Ovary (tissue), 9 donors: Measurements from ENCODE around the gene COQ10A. TPM values are rescaled to one million over a fixed set of nuclear protein-coding genes. Genes with fewer than 3 reads are reported as not detected.
A peak's percentile ranks its signal among the peaks of the same experiment; 100 is the strongest.

Experiments used
- DNase-seq, 5 donors: peaks; one replicate each; pipeline ENCODE4 v3.0.0-alpha.2; 2019 to 2020
- H3K27ac ChIP-seq, 2 donors: fragments of 200-600 bp; one replicate each; pipeline versions ENCODE4 v1.5.1 to v1.8.0; 2019 to 2022
- H3K27me3 ChIP-seq: fragments of 200-600 bp; one replicate; pipeline ENCODE4 v1.8.0; 2022
- H3K36me3 ChIP-seq: fragments of 200-600 bp; sonication (generic); one replicate; pipeline ENCODE4 v1.5.1; 2019
- H3K4me1 ChIP-seq: one replicate; pipeline ENCODE4 v1.8.1; 2013; ENCODE audit warnings: mild to moderate bottlenecking, moderate library complexity; ENCODE audit not compliant: insufficient read depth
- H3K4me3 ChIP-seq: fragments of 200-600 bp; sonication (generic); one replicate; pipeline ENCODE4 v1.5.1; 2017
- H3K9me3 ChIP-seq, 2 donors: fragments of 200-600 bp in 1 of 2; sonication (generic) in 1 of 2; one replicate each; pipeline versions ENCODE4 v1.5.1 to v1.8.1; 2013 to 2019; ENCODE audit warnings: mild to moderate bottlenecking in 1 of 2, moderate library complexity in 1 of 2
- CTCF ChIP-seq, 3 donors: fragments of 450-650 bp in 2 of 3; fragments of 200-600 bp in 1 of 3; IDR thresholded peaks; one replicate each; pipeline versions ENCODE4 v1.5.1 to v1.8.0; 2016 to 2022; ENCODE audit warnings: antibody characterized with exemption in 3 of 3, mild to moderate bottlenecking in 1 of 3
- EP300 ChIP-seq: sonication (generic); formaldehyde crosslinking; IDR thresholded peaks from one replicate; pipeline ENCODE4 v1.6.1; 2017; ENCODE audit warnings: antibody characterized with exemption
- POLR2A ChIP-seq: fragments of 450-650 bp; IDR thresholded peaks from one replicate; pipeline ENCODE4 v1.6.1; 2017; ENCODE audit warnings: antibody characterized with exemption, mild to moderate bottlenecking, moderate library complexity
- WGBS, 3 donors: extraction: QIAGEN DNeasy Blood & Tissue Kit in 1 of 3; methylation state at CpG; one replicate each; pipeline versions ENCODE4 v1.1.5 to v1.1.7; 2013 to 2017; 5-methylcytosine and 5-hydroxymethylcytosine counted together
- intact Hi-C, 4 donors: fragments of 100-400 bp; cut with DNase I; formaldehyde crosslinking; loops; one replicate each; pipeline versions ENCODE4 v1.11.0 to v1.15.1; 2022 to 2023
- polyA plus RNA-seq, 2 donors: library from polyadenylated mRNA; stranded (reverse); fragments of 200-250 nt in 1 of 2; fragments of 350-450 nt in 1 of 2; fragmentation: Illumina TruSeq in 1 of 2; extraction: RNeasy Lipid Tissue Mini Kit (QIAGEN cat#74804) in 1 of 2; gene quantifications; one replicate each; pipeline ENCODE4 v1.2.3, GENCODE V29; 2013 to 2014
- total RNA-seq, 7 donors: library from RNA; depleted of rRNA in 2 of 7; stranded (reverse); fragments of >200 nt in 2 of 7; fragmentation: NEBNext Ultra II Directional in 3 of 7; extraction: Animal tissue kit (Norgen Biotek cat#: 25700) in 3 of 7; gene quantifications; one replicate each; pipeline versions ENCODE4 v1.1.0 to v1.2.4, GENCODE V29; 2016 to 2023
- donor health status: DM: no; HTN: no; CAD: no; lungs with moderate emphysema.
- donor health status: DM: no; HTN: no; CAD: no.
- donor health status: Bipolar disorder and iron deficiency.
- donor health status: DM: yes; HTN: yes; CAD: no.
- donor health status: DM: no; HTN: no; CAD: no.
- donor health status: DM: yes; HTN: yes; CAD: no.

Gene COQ10A
- total and polyA plus RNA-seq, 9 donors: 11.3 to 31.1 (median 14.9) TPM

GRCh38 chr12:56237552-56237951 lies 29.2 kb upstream of the COQ10A start:
- TF ChIP-seq POLR2A (no peak), CTCF (IDR thresholded peaks at IDR 0.05) (no peak), EP300 (no peak)
- Histone ChIP-seq H3K4me1 (no peaks in the 10 kb centered on the region), H3K27me3 (no peaks in the 10 kb centered on the region), H3K27ac (no peak overlapping the region), H3K9me3 (no peaks in the 10 kb centered on the region), H3K36me3 (no peaks in the 10 kb centered on the region), H3K4me3 (no peak overlapping the region)
- no peak for DNase-seq
- intact Hi-C loops: no loop called here
- WGBS, 3 donors: 51 to 59% (median 53%) methylated on average over 11 of the region's 11 CpGs

- DNase-seq: no peak
These were observed 25.1 kb upstream of the COQ10A start for GRCh38 chr12:56241424-56242303.

GRCh38 chr12:56242986-56243385 lies 23.8 kb upstream of the COQ10A start:
- Histone ChIP-seq H3K27me3 (no peaks in the 10 kb centered on the region), H3K36me3 (peaks cover 3% of the 10 kb centered on the region), H3K9me3 (no peaks in the 10 kb centered on the region), H3K27ac (peak overlapping the region in 1 of 2 donors; percentile 24), H3K4me1 (no peaks in the 10 kb centered on the region), H3K4me3 (no peak overlapping the region)
- DNase-seq: no peak
- intact Hi-C loops: no loop called here
- no peak for TF ChIP-seq EP300
- TF ChIP-seq CTCF (IDR thresholded peaks at IDR 0.05): no peak
- TF ChIP-seq POLR2A: no peak
- 74 to 78% (median 76%) methylated on average over 11 to 13 of the region's 13 CpGs for whole genome bisulfite sequencing, 3 donors

More at GRCh38 chr12:56241424-56242303, 25.1 kb upstream of the COQ10A start:
- no peaks in the 10 kb centered on the region for H3K9me3 ChIP-seq
- TF ChIP-seq EP300 (no peak), POLR2A (no peak), CTCF (IDR thresholded peaks at IDR 0.05) (no peak)
- H3K36me3 ChIP-seq: peaks cover 3% of the 10 kb centered on the region
- WGBS, 3 donors: 68 to 73% (median 73%) methylated on average over 9 of the region's 9 CpGs
- H3K4me3 ChIP-seq: no peak overlapping the region
- no peak overlapping the region for H3K27ac ChIP-seq
- no peaks in the 10 kb centered on the region for H3K4me1 ChIP-seq
- H3K27me3 ChIP-seq: no peaks in the 10 kb centered on the region
- intact Hi-C loops: no loop called here

- Histone ChIP-seq H3K4me3 (no peak overlapping the region), H3K36me3 (peaks cover 3% of the 10 kb centered on the region), H3K27me3 (no peaks in the 10 kb centered on the region), H3K9me3 (no peaks in the 10 kb centered on the region), H3K4me1 (no peaks in the 10 kb centered on the region), H3K27ac (peak overlapping the region in 1 of 2 donors; percentile 24)
- WGBS, 3 donors: 19 to 46% (median 20%) methylated on average over 3 of the region's 3 CpGs
- no peak for TF ChIP-seq EP300
- no peak for TF ChIP-seq CTCF (IDR thresholded peaks at IDR 0.05)
- TF ChIP-seq POLR2A: no peak
- DNase-seq: no peak
- intact Hi-C loops: no loop called here
These were observed 23.0 kb upstream of the COQ10A start for GRCh38 chr12:56243731-56244181.
